Lower lobe of right lung (tissue), 2 donors: ENCODE measurements around the gene GNG7. TPM values are rescaled to one million over a fixed set of nuclear protein-coding genes. Genes with fewer than 3 reads are reported as not detected.
A peak's percentile ranks its signal among the peaks of the same experiment; 100 is the strongest.

Experiments
- ATAC-seq, 2 donors: fragments of 200-7000 bp; cut with Tn5 transposase; one replicate each; pipeline ENCODE4 v1.9.1; 2020 to 2022; ENCODE audit warnings: mild to moderate bottlenecking in 2 of 2, moderate library complexity in 2 of 2
- DNase-seq: peaks from one replicate; pipeline ENCODE4 v3.0.0-alpha.2; 2020
- H3K27ac ChIP-seq: fragments of 200-600 bp; one replicate; pipeline ENCODE4 v1.8.0; 2022
- H3K27me3 ChIP-seq: fragments of 200-600 bp; one replicate; pipeline ENCODE4 v1.8.0; 2022; ENCODE audit warnings: low read depth
- H3K36me3 ChIP-seq: fragments of 200-600 bp; one replicate; pipeline ENCODE4 v1.8.0; 2022; ENCODE audit warnings: mild to moderate bottlenecking
- H3K4me1 ChIP-seq: fragments of 200-600 bp; one replicate; pipeline ENCODE4 v1.8.0; 2022
- H3K4me3 ChIP-seq: fragments of 200-600 bp; one replicate; pipeline ENCODE4 v1.8.0; 2022; ENCODE audit warnings: mild to moderate bottlenecking
- H3K9me3 ChIP-seq: fragments of 200-600 bp; one replicate; pipeline ENCODE4 v1.8.0; 2022
- CTCF ChIP-seq: fragments of 200-600 bp; IDR thresholded peaks from one replicate; pipeline ENCODE4 v1.8.0; 2022; ENCODE audit warnings: antibody characterized with exemption, mild to moderate bottlenecking
- intact Hi-C: fragments of 100-400 bp; cut with DNase I; formaldehyde crosslinking; loops from one replicate; pipeline ENCODE4 v1.11.0; 2022
- total RNA-seq: library from RNA; stranded (reverse); fragmentation: NEBNext Ultra II Directional; extraction: Animal tissue kit (Norgen Biotek cat#: 25700); gene quantifications from one replicate; pipeline ENCODE4 v1.2.1, GENCODE V29; 2021
- donor health status: DM: no; HTN: yes; CAD: no; lungs with severe emphysema.

Gene GNG7
- total RNA-seq, 1 donor from 2014 or later: 6.2 TPM

- Histone ChIP-seq H3K36me3 (no peaks in the 10 kb centered on the region), H3K4me3 (no peak overlapping the region), H3K27ac (no peak overlapping the region), H3K4me1 (no peaks in the 10 kb centered on the region), H3K9me3 (no peaks in the 10 kb centered on the region), H3K27me3 (no peaks in the 10 kb centered on the region)
- no peak for TF ChIP-seq CTCF
- ATAC-seq: no peak
- no peak for DNase-seq
- intact Hi-C loops: no loop called here
These were observed 40.9 kb downstream of the GNG7 start for GRCh38 chr19:2661615-2662014.

- no peak for DNase-seq
- no peak overlapping the region for H3K27ac ChIP-seq
- no peak for TF ChIP-seq CTCF
- no peak overlapping the region for H3K4me3 ChIP-seq
- H3K27me3 ChIP-seq: no peaks in the 10 kb centered on the region
- H3K36me3 ChIP-seq: no peaks in the 10 kb centered on the region
- H3K9me3 ChIP-seq: no peaks in the 10 kb centered on the region
- intact Hi-C loops: no loop called here
- H3K4me1 ChIP-seq: no peaks in the 10 kb centered on the region
- ATAC-seq: no peak
These were observed 42.5 kb downstream of the GNG7 start for GRCh38 chr19:2659856-2660432.

- ATAC-seq (no peak), DNase-seq (no peak)
- Histone ChIP-seq H3K4me3 (no peak overlapping the region), H3K9me3 (no peaks in the 10 kb centered on the region), H3K27ac (no peak overlapping the region), H3K36me3 (no peaks in the 10 kb centered on the region), H3K27me3 (peaks cover 10% of the 10 kb centered on the region), H3K4me1 (no peaks in the 10 kb centered on the region)
- intact Hi-C loops: no loop called here
- TF ChIP-seq CTCF: no peak
These were observed 46.0 kb downstream of the GNG7 start for GRCh38 chr19:2656533-2656932.

GRCh38 chr19:2653710-2654707 is 48.5 kb downstream of the GNG7 start:
- intact Hi-C loops: no loop called here
- TF ChIP-seq CTCF: no peak
- Histone ChIP-seq H3K27ac (no peak overlapping the region), H3K4me3 (no peak overlapping the region), H3K4me1 (no peaks in the 10 kb centered on the region), H3K9me3 (no peaks in the 10 kb centered on the region), H3K27me3 (peaks cover 10% of the 10 kb centered on the region), H3K36me3 (no peaks in the 10 kb centered on the region)
- DNase-seq (no peak), ATAC-seq (peak in 1 of 2 donors; percentile 45)

- DNase-seq (no peak), ATAC-seq (no peak)
- intact Hi-C loops: no loop called here
- no peak overlapping the region for H3K27ac ChIP-seq
- H3K36me3 ChIP-seq: no peaks in the 10 kb centered on the region
- H3K4me1 ChIP-seq: no peaks in the 10 kb centered on the region
- no peak overlapping the region for H3K4me3 ChIP-seq
- no peak for TF ChIP-seq CTCF
- H3K9me3 ChIP-seq: no peaks in the 10 kb centered on the region
- H3K27me3 ChIP-seq: peaks cover 10% of the 10 kb centered on the region
These were observed 49.3 kb downstream of the GNG7 start for GRCh38 chr19:2653218-2653617.
